Measurements from ENCODE around the gene INO80E.
"Not testable (repeated sequence)": the region's sequence is repeated elsewhere in the genome, so short reads cannot be mapped to it uniquely, and the experiment has no call there.

INO80E gene

DNA sequence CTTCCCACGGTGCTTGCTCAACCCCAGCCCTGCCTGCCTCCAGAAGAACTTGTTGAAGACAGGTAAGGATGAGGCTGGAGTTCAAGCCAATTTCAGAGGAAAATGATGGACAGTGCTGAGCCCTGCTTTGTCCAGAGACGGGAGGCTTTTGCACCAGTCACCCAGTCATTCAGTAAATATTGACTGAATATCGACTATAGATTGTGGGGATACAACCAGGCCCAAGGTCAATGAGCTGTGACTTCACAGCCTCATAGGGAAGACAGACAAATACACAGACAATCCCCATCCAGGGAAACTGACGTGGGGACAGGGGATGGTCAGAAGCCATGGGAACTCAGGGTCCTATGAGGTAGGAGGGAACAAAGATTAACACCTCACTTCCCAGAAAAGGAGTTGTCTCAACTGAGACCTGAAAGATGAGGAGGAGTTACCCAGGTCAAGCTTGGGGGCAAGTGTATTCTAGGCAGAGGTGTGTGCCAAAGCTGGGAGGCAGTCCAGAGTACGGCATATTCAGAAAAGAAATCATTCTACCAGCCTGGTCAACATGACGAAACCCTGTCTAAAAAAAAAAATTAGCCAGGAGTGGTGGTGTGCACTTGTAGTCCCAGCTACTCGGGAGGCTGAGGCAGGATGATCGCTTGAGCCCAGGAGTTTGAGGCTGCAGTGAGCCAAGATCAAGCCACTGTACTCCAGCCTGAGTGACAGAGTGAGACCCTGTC, 20.7 kb downstream of the INO80E start:
- POLR2A ChIA-PET, result no interaction called here
- CTCF ChIA-PET, result interaction anchor here (0.6 to 2.7 kb wide), 7 partner anchors 10 to 169 kb away, joined by 3 to 5 read pairs (median 3); no protein-coding TSS in a partner anchor
- no peak for DNase-seq (ENCODE audit: low read depth, low spot score)
- no peak for TF ChIP-seq CTCF (IDR thresholded peaks at IDR 0.05; ENCODE audit: insufficient read depth, low read length, missing control alignments)
- no peak overlapping the region for H3K4me3 ChIP-seq (ENCODE audit: low read depth, low read length)

DNA sequence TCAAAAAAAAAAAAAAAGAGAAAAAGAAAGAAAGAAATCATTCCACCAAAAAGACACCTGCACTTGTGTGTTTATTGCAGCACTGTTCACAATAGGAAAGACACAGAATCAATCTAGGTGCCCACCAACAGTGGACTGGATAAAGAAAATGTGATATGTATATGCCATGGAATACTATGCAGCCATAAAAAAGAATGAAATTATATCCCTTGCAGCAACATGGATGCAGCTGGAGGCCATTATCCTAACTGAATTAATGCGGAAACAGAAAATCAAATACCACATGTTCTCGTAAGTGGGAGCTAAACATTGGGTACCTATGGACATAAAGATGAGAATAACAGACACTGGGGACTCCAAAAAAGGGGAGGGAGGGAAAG, 21.2 kb downstream of the INO80E start:
- TF ChIP-seq CTCF (IDR thresholded peaks at IDR 0.05; ENCODE audit: insufficient read depth, low read length, missing control alignments), result no peak
- no peak overlapping the region for H3K4me3 ChIP-seq (ENCODE audit: low read depth, low read length)
- no peak for DNase-seq (ENCODE audit: low read depth, low spot score)
- ChIA-PET CTCF (interaction anchor here (0.6 to 2.7 kb wide), 7 partner anchors 11 to 372 kb away, joined by 3 to 5 read pairs (median 3); no protein-coding TSS in a partner anchor), POLR2A (no interaction called here)

DNA sequence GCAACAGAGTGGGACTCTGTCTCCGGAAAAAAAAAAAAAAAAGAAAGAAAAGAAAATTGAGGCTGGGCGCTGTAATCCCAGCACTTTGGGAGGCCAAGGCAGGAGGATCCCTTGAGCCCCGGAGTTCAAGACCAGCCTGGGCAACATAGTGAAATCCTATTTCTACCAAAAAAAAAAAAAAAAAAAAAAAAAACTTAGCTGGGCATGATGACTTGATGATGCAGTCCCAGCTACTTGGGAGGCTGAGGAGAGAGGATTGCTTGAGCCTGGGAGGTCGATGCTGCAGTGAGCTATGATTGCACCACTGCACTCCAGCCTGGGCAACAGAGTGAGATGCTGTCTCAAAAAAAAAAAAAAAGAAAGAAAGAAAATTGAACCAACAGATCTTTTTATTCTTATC, 21.9 kb downstream of the INO80E start:
- POLR2A ChIA-PET; H3K4me3 ChIP-seq (ENCODE audit: low read depth, low read length); DNase-seq (ENCODE audit: low read depth, low spot score): not testable (repeated sequence)
- CTCF ChIA-PET, result interaction anchor here (0.6 to 2.7 kb wide), 8 partner anchors 11 to 371 kb away, joined by 3 to 18 read pairs (median 6); partner anchors contain the start of gene TLCD3B

GRCh38 chr16:30018731-30019158, 22.7 kb downstream of the INO80E start:
- no peak for TF ChIP-seq CTCF (IDR thresholded peaks at IDR 0.05; ENCODE audit: insufficient read depth, low read length, missing control alignments)
- ChIA-PET CTCF (interaction anchor here (1.3 to 2.7 kb wide), 8 partner anchors 10 to 318 kb away, joined by 3 to 18 read pairs (median 7); partner anchors contain the start of gene TLCD3B), POLR2A (interaction anchor here (0.5 kb wide), 1 partner anchor 203 kb away, joined by 3 read pairs; the partner anchor contains the start of gene PAGR1)
- no peak for DNase-seq (ENCODE audit: low read depth, low spot score)
- no peak overlapping the region for H3K4me3 ChIP-seq (ENCODE audit: low read depth, low read length)

- no peak within 1 kb of the TSS for H3K4me3 ChIP-seq (ENCODE audit: low read depth, low read length)
- no peak for TF ChIP-seq CTCF (IDR thresholded peaks at IDR 0.05; ENCODE audit: insufficient read depth, low read length, missing control alignments)
- ChIA-PET POLR2A (no interaction called here), CTCF (interaction anchor here (0.6 to 3.4 kb wide), 10 partner anchors 9 to 1055 kb away, joined by 3 to 41 read pairs (median 4); partner anchors contain the start of gene TLCD3B)
- no peak for DNase-seq (ENCODE audit: low read depth, low spot score)
Measured at GRCh38 chr16:30022887-30023286, 26.8 kb downstream of the INO80E start, which contains the start of gene C16orf92. Gene C16orf92, plus strand, starts transcription at chr16:30023198. Its CDS starts 143 bp downstream, at chr16:30023341.

- ChIA-PET POLR2A (no interaction called here), CTCF (interaction anchor here (1.1 to 3.4 kb wide), 5 partner anchors 9 to 323 kb away, joined by 3 to 41 read pairs (median 4); partner anchors contain the start of gene TLCD3B)
- TF ChIP-seq CTCF (IDR thresholded peaks at IDR 0.05; ENCODE audit: insufficient read depth, low read length, missing control alignments), result no peak
- H3K4me3 ChIP-seq (ENCODE audit: low read depth, low read length), result no peak overlapping the region
- no peak for DNase-seq (ENCODE audit: low read depth, low spot score)
Measured at GRCh38 chr16:30023586-30023985, 27.5 kb downstream of the INO80E start.
